ENCODE results near the gene GALNT17.

Gene GALNT17

DNA sequence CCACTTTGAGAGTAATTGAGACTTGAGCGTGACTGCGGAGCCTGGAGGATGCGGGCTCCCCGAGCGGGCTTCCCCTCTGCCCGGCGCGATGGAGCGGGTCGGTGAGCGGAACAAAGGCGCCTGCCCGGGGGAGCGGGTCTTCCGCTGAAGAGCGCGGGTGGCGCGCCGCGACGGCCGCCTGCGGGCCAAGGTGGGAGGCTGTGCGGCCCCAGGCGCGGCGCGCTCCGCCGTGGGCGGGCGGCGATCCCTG lies at the start of gene GALNT17:
Gene GALNT17 (plus strand): TSS at position 18 of the 250 bp plus-strand sequence.
- no peak for DNase-seq

GRCh38 chr7:71095266-71095860 lies 36.6 kb upstream of the GALNT17 start:
- DNase-seq, result no peak

- no peak for DNase-seq
Observed at GRCh38 chr7:71096351-71096750, 35.6 kb upstream of the GALNT17 start.

DNA sequence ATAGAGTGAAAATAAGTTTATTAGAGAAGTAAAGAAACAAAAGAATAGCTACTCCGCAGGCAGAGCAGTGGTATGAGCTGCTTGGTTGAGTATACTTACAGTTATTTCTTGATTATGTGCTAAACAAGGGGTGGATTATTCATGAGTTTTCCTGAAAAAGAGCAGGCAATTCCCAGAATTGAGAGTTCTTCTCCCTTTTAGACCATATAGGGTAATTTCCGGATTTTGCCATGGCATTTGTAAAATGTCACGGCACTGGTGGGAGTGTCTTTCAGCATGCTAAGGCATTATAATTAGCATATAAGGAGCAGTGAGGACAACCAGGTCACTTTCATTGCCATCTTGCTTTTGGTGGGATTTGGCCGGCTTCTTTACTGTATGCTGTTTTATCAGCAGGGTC lies 25.7 kb upstream of the GALNT17 start:
- no peak for DNase-seq

DNA sequence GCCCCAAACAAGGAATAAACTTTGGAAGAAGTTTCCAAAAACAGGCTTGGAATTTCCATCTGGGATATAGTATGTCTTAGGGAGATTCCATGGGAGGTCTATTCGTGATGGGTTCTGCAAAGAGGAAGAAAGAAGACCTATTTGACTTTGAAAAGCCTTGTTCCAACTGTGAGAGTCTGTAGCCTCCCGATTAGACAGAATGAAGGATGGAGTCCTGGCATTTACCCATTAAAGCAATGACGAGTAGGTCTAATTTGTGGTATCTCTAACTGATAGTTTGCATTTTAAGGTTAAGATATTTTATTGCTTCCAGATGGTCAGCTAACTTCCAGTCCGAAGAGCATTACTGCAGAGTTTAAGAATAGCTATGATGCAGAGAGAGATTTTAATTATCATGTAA lies 19.5 kb upstream of the GALNT17 start:
- DNase-seq, result no peak

- DNase-seq, result no peak
Observed at GRCh38 chr7:71120096-71120495, 11.8 kb upstream of the GALNT17 start.

GRCh38 chr7:71129126-71129525 lies 2.8 kb upstream of the GALNT17 start:
- no peak for DNase-seq

DNA sequence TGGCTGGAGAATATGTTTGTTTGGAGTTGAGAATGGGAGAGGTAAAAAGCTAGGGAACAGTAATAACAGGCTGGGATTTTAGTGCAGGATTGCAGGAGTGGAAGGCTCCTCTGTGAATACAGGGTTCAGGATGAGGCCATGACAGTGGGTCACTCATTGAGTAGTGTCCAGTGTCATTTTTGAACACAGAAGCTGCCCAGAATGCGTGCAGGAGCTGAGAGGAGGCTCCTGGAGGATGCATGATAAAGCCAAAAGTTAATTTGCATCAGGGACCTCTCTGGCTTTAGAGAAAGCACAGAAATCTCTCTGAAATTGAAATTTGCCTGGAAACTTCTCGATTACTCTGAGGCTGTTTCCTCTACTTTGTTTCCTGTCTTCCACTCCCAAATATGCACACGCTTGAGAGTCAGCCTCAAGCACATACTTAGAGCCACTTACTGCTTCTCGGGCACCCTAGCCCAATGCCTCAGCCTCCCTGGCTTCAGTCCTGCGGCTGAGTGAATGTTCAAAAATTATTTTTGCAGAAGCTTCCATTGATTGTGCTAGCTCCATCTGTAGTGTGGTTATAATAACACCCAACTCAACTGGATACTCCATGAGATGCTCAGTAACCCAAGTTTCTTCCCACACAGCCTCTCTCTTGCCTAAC lies 1.8 kb upstream of the GALNT17 start:
- DNase-seq, result no peak

- no peak for DNase-seq
Observed at GRCh38 chr7:71131256-71132126, 453 bp upstream of the GALNT17 start.

- DNase-seq, result no peak
Observed at GRCh38 chr7:71132377-71133231, 660 bp downstream of the GALNT17 start.

DNA sequence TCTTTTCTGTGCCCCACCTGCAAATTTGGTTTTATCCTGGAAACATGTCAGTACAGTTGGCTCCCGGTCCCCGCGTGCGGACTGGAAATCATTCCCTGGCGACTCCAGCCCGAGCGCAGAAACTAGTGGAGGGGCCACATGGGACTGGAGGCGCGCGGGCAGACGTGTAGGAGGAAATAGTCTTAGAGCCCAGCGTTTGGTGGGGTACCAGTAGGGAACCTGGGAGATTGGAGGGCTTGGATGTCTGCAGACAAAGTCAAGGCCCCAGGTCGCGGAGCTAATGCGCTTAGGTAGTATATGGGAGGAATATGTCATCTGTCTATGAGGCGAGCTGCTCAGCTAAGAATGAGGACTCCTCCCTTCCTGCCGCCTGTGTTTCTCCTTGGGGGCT lies 1.3 kb downstream of the GALNT17 start:
- DNase-seq, result no peak

- no peak for DNase-seq
Observed at GRCh38 chr7:71133856-71134255, 1.9 kb downstream of the GALNT17 start.

DNA sequence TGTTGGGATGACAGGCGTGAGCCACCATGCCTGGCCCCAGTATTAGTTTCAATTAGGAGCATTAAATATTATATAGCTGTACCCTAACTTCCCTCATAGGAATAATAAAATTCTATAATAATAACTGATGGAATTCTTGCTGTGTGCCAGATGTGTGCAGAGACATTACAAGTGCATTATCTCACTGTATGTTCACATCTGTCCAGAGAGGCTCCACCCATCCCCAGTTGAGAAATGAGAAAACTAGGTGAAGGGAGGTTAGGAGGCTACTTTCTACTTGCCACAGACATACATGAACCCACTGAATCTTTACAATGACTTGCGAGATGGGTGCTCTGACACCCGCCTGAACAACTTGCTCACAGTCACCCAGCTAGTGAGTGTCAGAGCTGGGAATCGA lies 3.2 kb downstream of the GALNT17 start:
- no peak for DNase-seq

DNA sequence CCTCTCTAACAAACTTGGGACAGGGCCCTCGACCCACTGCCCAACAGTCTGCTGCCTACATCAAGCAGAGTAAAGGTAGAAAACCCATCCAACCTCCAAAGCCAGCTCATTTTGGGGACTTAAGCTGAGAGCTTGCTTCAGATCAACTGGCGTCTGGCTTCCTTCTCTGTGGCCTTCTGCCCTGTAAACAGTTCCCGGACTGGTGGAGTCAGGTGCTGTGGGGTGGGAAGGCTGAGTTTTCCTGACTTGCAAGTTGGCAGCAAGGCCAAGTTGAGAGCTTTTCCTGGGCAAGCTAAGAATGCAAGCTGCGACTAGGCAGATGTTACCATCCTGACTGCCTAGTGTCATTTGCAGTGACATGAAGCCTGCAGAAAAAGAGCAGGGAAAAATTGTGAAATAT lies 3.7 kb downstream of the GALNT17 start:
- DNase-seq, result no peak

DNA sequence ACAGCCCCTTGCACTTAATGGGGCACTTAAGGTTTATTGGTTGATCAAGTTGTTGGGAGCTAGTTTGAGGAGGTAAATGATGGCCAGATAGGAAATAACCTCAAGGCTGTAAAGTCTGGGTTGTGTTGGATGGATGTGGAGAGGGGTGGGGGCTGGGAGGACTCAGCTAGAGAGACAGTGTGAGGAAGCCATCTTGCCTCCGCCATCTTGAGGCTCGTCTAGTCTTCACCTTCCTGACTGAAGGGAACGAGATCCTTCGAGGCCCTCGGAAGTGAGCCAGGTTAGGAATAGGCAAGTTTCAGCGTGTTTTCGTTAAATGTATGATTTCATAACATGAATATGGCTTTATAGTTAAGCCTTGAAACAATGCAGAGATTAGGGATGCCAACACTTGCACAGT lies 5.5 kb downstream of the GALNT17 start:
- no peak for DNase-seq

GRCh38 chr7:71140264-71140663 lies 8.3 kb downstream of the GALNT17 start:
- no peak for DNase-seq

DNA sequence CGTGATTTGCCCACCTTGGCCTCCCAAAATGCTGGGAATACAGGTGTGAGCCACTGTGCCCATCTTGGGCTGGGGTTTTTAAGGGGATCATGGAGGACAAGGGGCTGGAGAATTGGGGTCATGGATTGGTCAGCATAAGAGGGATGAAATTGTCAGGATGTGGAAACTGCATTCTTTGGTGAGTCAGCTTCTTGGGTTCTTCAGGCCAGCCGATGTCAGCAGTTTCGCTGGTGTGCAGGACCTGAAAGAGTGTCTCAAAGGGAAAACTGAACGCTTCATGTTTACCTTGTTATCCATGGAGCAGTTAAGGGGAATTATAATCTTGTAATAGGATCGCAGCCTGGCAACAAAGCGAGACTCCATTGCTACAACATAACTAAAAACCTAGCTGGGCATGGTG lies 13.0 kb downstream of the GALNT17 start:
- no peak for DNase-seq

- no peak for DNase-seq
Observed at GRCh38 chr7:71145906-71146901, 14.3 kb downstream of the GALNT17 start.

DNA sequence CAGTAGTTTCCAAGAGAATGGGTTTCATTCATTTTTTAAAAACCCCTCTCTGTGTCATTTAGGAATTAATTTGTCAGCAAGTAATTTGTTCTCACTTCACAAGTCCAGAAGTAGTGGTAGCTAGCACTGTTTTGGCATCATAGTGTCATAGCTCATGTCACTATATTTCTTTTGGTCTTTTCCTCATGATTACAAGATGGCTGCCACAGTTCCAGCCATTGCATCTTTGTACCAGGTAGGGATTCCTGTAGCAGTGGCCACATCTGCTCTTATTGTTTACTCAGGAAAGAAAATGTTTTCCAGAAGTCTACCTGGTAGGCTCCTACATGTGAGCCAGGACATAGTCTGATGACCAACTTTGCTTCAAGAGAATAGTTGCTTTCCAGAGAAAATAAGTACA lies 16.2 kb downstream of the GALNT17 start:
- no peak for DNase-seq

GRCh38 chr7:71155236-71155635 lies 23.3 kb downstream of the GALNT17 start:
- DNase-seq, result no peak

DNA sequence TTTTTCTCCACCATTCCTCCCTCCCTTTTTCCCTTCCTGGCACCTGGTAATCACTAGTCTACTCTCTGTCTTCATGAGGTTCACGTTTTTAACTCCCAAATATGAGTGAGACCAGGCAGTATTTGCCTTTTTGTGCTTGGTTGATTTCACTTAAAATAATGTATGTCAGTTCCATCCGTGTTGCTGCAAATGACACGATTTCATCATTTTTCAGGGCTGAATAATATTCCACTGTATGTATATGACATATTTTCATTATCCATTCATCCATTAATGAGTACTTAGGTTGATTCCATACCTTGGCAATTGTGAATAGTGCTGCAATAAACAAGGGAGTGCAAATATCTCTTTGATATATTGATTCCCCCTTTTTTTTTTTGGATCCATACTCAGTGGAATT lies 25.8 kb downstream of the GALNT17 start:
- no peak for DNase-seq

DNA sequence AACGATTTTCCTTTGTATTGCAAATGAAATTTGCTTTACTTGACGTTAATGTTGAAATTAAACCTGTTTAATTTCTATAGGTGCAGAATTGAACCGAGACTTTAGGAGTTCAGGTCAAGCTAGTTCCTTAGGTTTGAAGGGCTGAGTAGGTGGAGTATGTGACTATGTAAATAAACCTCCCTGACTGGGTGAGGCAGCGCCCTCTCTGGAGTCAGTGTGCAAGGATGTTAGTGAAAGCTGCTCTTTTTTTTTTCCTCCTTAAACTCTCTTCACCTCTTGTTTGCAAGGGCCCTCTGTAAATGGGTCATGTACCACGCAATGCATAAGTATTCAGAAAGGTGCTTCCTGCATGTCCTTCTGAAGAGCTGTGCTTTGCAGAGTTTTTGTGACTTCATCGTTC lies 33.8 kb downstream of the GALNT17 start:
- DNase-seq, result no peak

Data from KG1 (cell line).